CD8-positive, alpha-beta memory T cell (primary cell): Measurements from ENCODE around the gene GPR45. TPM values are rescaled to one million over a fixed set of nuclear protein-coding genes. Genes with fewer than 3 reads are reported as not detected.
"Not testable (repeated sequence)": the region's sequence is repeated elsewhere in the genome, so short reads cannot be mapped to it uniquely, and the experiment has no call there.

Source experiments
- CTCF ChIA-PET: fragments of 350-600 bp; sonication (Branson Sonifier 250); formaldehyde crosslinking; loops from one replicate; lab custom pipeline; 2021; ENCODE audit warnings: antibody characterized with exemption; lab: Charles Lee
- POLR2A ChIA-PET: fragments of 350-600 bp; sonication (Branson Sonifier 250); formaldehyde crosslinking; loops from one replicate; lab custom pipeline; 2021; ENCODE audit warnings: antibody characterized with exemption; lab: Charles Lee
- DNase-seq, 5 donors: peaks; one replicate each; pipeline versions ENCODE4 v3.0.0 to v3.0.0-alpha.2; 2020 to 2022; ENCODE audit warnings: mixed read lengths in 1 of 5
- H3K27ac ChIP-seq: one replicate; pipeline ENCODE4 v1.7.0; 2013; ENCODE audit warnings: low read depth, mild to moderate bottlenecking, low read length, moderate library complexity
- H3K27me3 ChIP-seq: 2 replicates; pipeline ENCODE4 v1.7.0; 2013; ENCODE audit warnings: low read length, mild to moderate bottlenecking; ENCODE audit not compliant: insufficient read depth, poor library complexity, severe bottlenecking
- H3K36me3 ChIP-seq: 2 replicates; pipeline ENCODE4 v1.7.0; 2013; ENCODE audit warnings: mild to moderate bottlenecking, low read length, moderate library complexity; ENCODE audit not compliant: insufficient read depth
- H3K4me1 ChIP-seq: 2 replicates; pipeline ENCODE4 v1.7.0; 2013; ENCODE audit warnings: mild to moderate bottlenecking, low read length, moderate library complexity; ENCODE audit not compliant: insufficient read depth
- H3K4me3 ChIP-seq: 2 replicates; pipeline ENCODE4 v1.7.0; 2013; ENCODE audit warnings: mild to moderate bottlenecking, low read length
- H3K9me3 ChIP-seq: 2 replicates; pipeline ENCODE4 v1.7.0; 2013; ENCODE audit warnings: mild to moderate bottlenecking, low read length
- H3K27ac Mint-ChIP-seq, 8 donors: one replicate each; pipeline ENCODE4 v1.8.0; 2020 to 2021; ENCODE audit warnings: mixed read lengths in 8 of 8, mild to moderate bottlenecking in 6 of 8, inconsistent platforms in 3 of 8, moderate library complexity in 3 of 8
- H3K27me3 Mint-ChIP-seq, 2 donors: one replicate each; pipeline ENCODE4 v1.8.0; 2020 to 2021; ENCODE audit warnings: mixed read lengths in 2 of 2, mild to moderate bottlenecking in 1 of 2, moderate library complexity in 1 of 2
- H3K36me3 Mint-ChIP-seq, 3 donors: one replicate each; pipeline ENCODE4 v1.8.0; 2020 to 2021; ENCODE audit warnings: mixed read lengths in 3 of 3, inconsistent platforms in 1 of 3, mild to moderate bottlenecking in 1 of 3
- H3K4me1 Mint-ChIP-seq, 3 donors: one replicate each; pipeline ENCODE4 v1.8.0; 2020 to 2021; ENCODE audit warnings: mixed read lengths in 3 of 3, inconsistent platforms in 1 of 3, mild to moderate bottlenecking in 1 of 3
- H3K4me3 Mint-ChIP-seq, 7 donors: one replicate each; pipeline ENCODE4 v1.8.0; 2020 to 2021; ENCODE audit warnings: mixed read lengths in 7 of 7, mild to moderate bottlenecking in 6 of 7, moderate library complexity in 4 of 7, inconsistent platforms in 2 of 7
- H3K9me3 Mint-ChIP-seq, 5 donors: one replicate each; pipeline ENCODE4 v1.8.0; 2020 to 2022; ENCODE audit warnings: mixed read lengths in 5 of 5, mild to moderate bottlenecking in 3 of 5, moderate library complexity in 2 of 5, inconsistent platforms in 1 of 5
- polyA plus RNA-seq: library from polyadenylated mRNA; unstranded; fragments of 300-500 nt; fragmentation: Illumina TruSeq; gene quantifications from one replicate; pipeline ENCODE4 v1.2.3, GENCODE V29; 2021
- total RNA-seq, 2 experiments: library from RNA; stranded (reverse); gene quantifications; one replicate each; pipeline ENCODE4 v1.2.3, GENCODE V29; 2021

Gene GPR45
- total and polyA plus RNA-seq, 3 experiments from 2014 or later: not detected

- H3K27me3 Mint-ChIP-seq: no peaks in the 10 kb centered on the region
- DNase-seq: no peak
- ChIA-PET CTCF (interaction anchor here (1.2 kb wide), 1 partner anchor 12 kb away, joined by 3 read pairs; no protein-coding TSS in a partner anchor), POLR2A (no interaction called here)
- peak overlapping the region in 2 of 8 donors; percentile 54 to 58 for H3K27ac Mint-ChIP-seq
- peaks cover 0 to 2% (median 0%) of the 10 kb centered on the region in 5 donors for H3K9me3 Mint-ChIP-seq
- no peaks in the 10 kb centered on the region for H3K9me3 ChIP-seq
- no peaks in the 10 kb centered on the region for H3K4me1 ChIP-seq
- no peaks in the 10 kb centered on the region for H3K4me1 Mint-ChIP-seq
- H3K27me3 ChIP-seq: no peaks in the 10 kb centered on the region
- peaks cover 0 to 6% (median 5%) of the 10 kb centered on the region in 3 donors for H3K36me3 Mint-ChIP-seq
- no peaks in the 10 kb centered on the region for H3K36me3 ChIP-seq
- H3K4me3 Mint-ChIP-seq: no peak overlapping the region
- no peak overlapping the region for H3K4me3 ChIP-seq
- no peak overlapping the region for H3K27ac ChIP-seq
These were observed 7.0 kb downstream of the GPR45 start for GRCh38 chr2:105248316-105249070.

GRCh38 chr2:105249181-105249580, 7.6 kb downstream of the GPR45 start:
- Mint-ChIP-seq H3K4me3 (no peak overlapping the region), H3K9me3 (peaks cover 0 to 2% (median 0%) of the 10 kb centered on the region in 5 donors), H3K27ac (no peak overlapping the region), H3K27me3 (no peaks in the 10 kb centered on the region), H3K36me3 (peaks cover 0 to 6% (median 5%) of the 10 kb centered on the region in 3 donors), H3K4me1 (no peaks in the 10 kb centered on the region)
- Histone ChIP-seq H3K4me3 (no peak overlapping the region), H3K27ac (no peak overlapping the region), H3K36me3 (no peaks in the 10 kb centered on the region), H3K27me3 (no peaks in the 10 kb centered on the region), H3K4me1 (no peaks in the 10 kb centered on the region), H3K9me3 (no peaks in the 10 kb centered on the region)
- ChIA-PET POLR2A (no interaction called here), CTCF (no interaction called here)
- DNase-seq: no peak

- Mint-ChIP-seq H3K27me3 (no peaks in the 10 kb centered on the region), H3K9me3 (peaks cover 0 to 2% (median 0%) of the 10 kb centered on the region in 5 donors)
- H3K27ac ChIP-seq: no peak overlapping the region
These were observed 8.3 kb downstream of the GPR45 start for GRCh38 chr2:105249891-105250290.

GRCh38 chr2:105251016-105251648, 9.6 kb downstream of the GPR45 start:
- H3K9me3 Mint-ChIP-seq, H3K4me3 Mint-ChIP-seq, H3K27me3 Mint-ChIP-seq, H3K9me3 ChIP-seq, H3K27ac Mint-ChIP-seq, H3K36me3 ChIP-seq, H3K36me3 Mint-ChIP-seq, H3K4me1 Mint-ChIP-seq, POLR2A ChIA-PET, H3K4me3 ChIP-seq, DNase-seq, H3K27me3 ChIP-seq, H3K27ac ChIP-seq, H3K4me1 ChIP-seq, CTCF ChIA-PET: not testable (repeated sequence)

More at GRCh38 chr2:105249891-105250290, 8.3 kb downstream of the GPR45 start:
- Histone ChIP-seq H3K9me3 (no peaks in the 10 kb centered on the region), H3K4me1 (no peaks in the 10 kb centered on the region), H3K36me3 (no peaks in the 10 kb centered on the region), H3K27me3 (no peaks in the 10 kb centered on the region), H3K4me3 (no peak overlapping the region)
- ChIA-PET CTCF (no interaction called here), POLR2A (no interaction called here)
- no peak for DNase-seq
- no peaks in the 10 kb centered on the region for H3K4me1 Mint-ChIP-seq
- peaks cover 0 to 6% (median 5%) of the 10 kb centered on the region in 3 donors for H3K36me3 Mint-ChIP-seq
- no peak overlapping the region for H3K4me3 Mint-ChIP-seq
- no peak overlapping the region for H3K27ac Mint-ChIP-seq

- CTCF ChIA-PET: no interaction called here
- no peak overlapping the region for H3K27ac ChIP-seq
- H3K27ac Mint-ChIP-seq: no peak overlapping the region
- H3K36me3 ChIP-seq: no peaks in the 10 kb centered on the region
- H3K4me1 Mint-ChIP-seq: no peaks in the 10 kb centered on the region
- H3K4me3 ChIP-seq: no peak overlapping the region
- H3K9me3 ChIP-seq: no peaks in the 10 kb centered on the region
- POLR2A ChIA-PET: no interaction called here
- H3K36me3 Mint-ChIP-seq: peaks cover 0 to 6% (median 5%) of the 10 kb centered on the region in 3 donors
- peaks cover 0 to 2% (median 0%) of the 10 kb centered on the region in 5 donors for H3K9me3 Mint-ChIP-seq
- H3K4me3 Mint-ChIP-seq: no peak overlapping the region
- H3K27me3 Mint-ChIP-seq: no peaks in the 10 kb centered on the region
- H3K4me1 ChIP-seq: no peaks in the 10 kb centered on the region
- DNase-seq: no peak
- H3K27me3 ChIP-seq: no peaks in the 10 kb centered on the region
These were observed 10.7 kb downstream of the GPR45 start for GRCh38 chr2:105252271-105252670.

- Mint-ChIP-seq H3K27me3 (no peaks in the 10 kb centered on the region), H3K9me3 (peaks cover 0 to 2% (median 0%) of the 10 kb centered on the region in 5 donors), H3K27ac (no peak overlapping the region), H3K36me3 (peaks cover 0 to 4% (median 1%) of the 10 kb centered on the region in 3 donors), H3K4me3 (no peak overlapping the region), H3K4me1 (no peaks in the 10 kb centered on the region)
- Histone ChIP-seq H3K36me3 (no peaks in the 10 kb centered on the region), H3K27me3 (no peaks in the 10 kb centered on the region), H3K4me1 (no peaks in the 10 kb centered on the region), H3K4me3 (no peak overlapping the region), H3K27ac (no peak overlapping the region), H3K9me3 (no peaks in the 10 kb centered on the region)
- no peak for DNase-seq
- ChIA-PET CTCF (no interaction called here), POLR2A (no interaction called here)
These were observed 13.1 kb downstream of the GPR45 start for GRCh38 chr2:105254531-105255210.

GRCh38 chr2:105255979-105256378, 14.4 kb downstream of the GPR45 start:
- Mint-ChIP-seq H3K9me3 (no peaks in the 10 kb centered on the region), H3K4me1 (no peaks in the 10 kb centered on the region), H3K4me3 (no peak overlapping the region), H3K27ac (peak overlapping the region in 1 of 8 donors; percentile 73), H3K27me3 (no peaks in the 10 kb centered on the region), H3K36me3 (no peaks in the 10 kb centered on the region)
- Histone ChIP-seq H3K4me1 (no peaks in the 10 kb centered on the region), H3K9me3 (no peaks in the 10 kb centered on the region), H3K4me3 (no peak overlapping the region), H3K36me3 (no peaks in the 10 kb centered on the region), H3K27ac (no peak overlapping the region), H3K27me3 (no peaks in the 10 kb centered on the region)
- ChIA-PET CTCF (no interaction called here), POLR2A (no interaction called here)
- DNase-seq: no peak
